CD4-positive, alpha-beta memory T cell (primary cell): ENCODE measurements around the gene PRSS38. TPM values are rescaled to one million over a fixed set of nuclear protein-coding genes. Genes with fewer than 3 reads are reported as not detected.
A peak's percentile ranks its signal among the peaks of the same experiment; 100 is the strongest.

ENCODE experiments used
- CTCF ChIA-PET: fragments of 350-600 bp; sonication (Branson Sonifier 250); formaldehyde crosslinking; loops from one replicate; lab custom pipeline; 2021; ENCODE audit warnings: inconsistent platforms; ENCODE audit not compliant: partially characterized antibody; lab: Charles Lee
- POLR2A ChIA-PET: fragments of 350-600 bp; sonication (Branson Sonifier 250); formaldehyde crosslinking; loops from one replicate; lab custom pipeline; 2021; ENCODE audit not compliant: partially characterized antibody; lab: Charles Lee
- DNase-seq, 5 donors: peaks; one replicate each; pipeline versions ENCODE4 v3.0.0 to v3.0.0-alpha.2; 2020 to 2022; ENCODE audit warnings: mixed read lengths in 1 of 5
- H3K27ac ChIP-seq: one replicate; pipeline ENCODE4 v1.7.0; 2013; ENCODE audit warnings: low read depth, low read length
- H3K27me3 ChIP-seq: 2 replicates; pipeline ENCODE4 v1.7.0; 2013; ENCODE audit warnings: mild to moderate bottlenecking, low read length, moderate library complexity; ENCODE audit not compliant: insufficient read depth
- H3K36me3 ChIP-seq: 2 replicates; pipeline ENCODE4 v1.7.0; 2013; ENCODE audit warnings: mild to moderate bottlenecking, low read length, moderate library complexity; ENCODE audit not compliant: insufficient read depth
- H3K4me1 ChIP-seq: 2 replicates; pipeline ENCODE4 v1.7.0; 2013; ENCODE audit warnings: mild to moderate bottlenecking, low read length, moderate library complexity; ENCODE audit not compliant: insufficient read depth
- H3K4me3 ChIP-seq, 2 donors: one replicate each; pipeline ENCODE4 v1.7.0; 2013; ENCODE audit warnings: low read length in 2 of 2, mild to moderate bottlenecking in 1 of 2
- H3K9me3 ChIP-seq, 2 donors: one replicate each; pipeline ENCODE4 v1.7.0; 2013; ENCODE audit warnings: low read length in 2 of 2, control low read depth in 1 of 2; ENCODE audit not compliant: control insufficient read depth in 1 of 2
- H3K27ac Mint-ChIP-seq, 7 donors: one replicate each; pipeline ENCODE4 v1.8.0; 2020 to 2021; ENCODE audit warnings: mixed read lengths in 7 of 7, mild to moderate bottlenecking in 6 of 7, inconsistent platforms in 3 of 7, moderate library complexity in 3 of 7
- H3K27me3 Mint-ChIP-seq, 2 donors: one replicate each; pipeline ENCODE4 v1.8.0; 2020 to 2021; ENCODE audit warnings: mixed read lengths in 2 of 2
- H3K36me3 Mint-ChIP-seq, 2 donors: one replicate each; pipeline ENCODE4 v1.8.0; 2020 to 2021; ENCODE audit warnings: mixed read lengths in 2 of 2, inconsistent platforms in 1 of 2, mild to moderate bottlenecking in 1 of 2
- H3K4me1 Mint-ChIP-seq, 4 donors: one replicate each; pipeline ENCODE4 v1.8.0; 2020 to 2021; ENCODE audit warnings: mixed read lengths in 4 of 4, mild to moderate bottlenecking in 1 of 4
- H3K4me3 Mint-ChIP-seq, 8 donors: one replicate each; pipeline ENCODE4 v1.8.0; 2020 to 2021; ENCODE audit warnings: mixed read lengths in 8 of 8, mild to moderate bottlenecking in 7 of 8, moderate library complexity in 6 of 8, inconsistent platforms in 3 of 8
- H3K9me3 Mint-ChIP-seq, 8 donors: one replicate each; pipeline ENCODE4 v1.8.0; 2020 to 2021; ENCODE audit warnings: mixed read lengths in 8 of 8, mild to moderate bottlenecking in 5 of 8, inconsistent platforms in 3 of 8, moderate library complexity in 1 of 8
- intact Hi-C: fragments of 100-400 bp; cut with micrococcal nuclease; formaldehyde crosslinking; loops from one replicate; pipeline ENCODE4 v1.15.1; 2023
- polyA plus RNA-seq, 2 donors: library from polyadenylated mRNA; unstranded; fragments of 300-500 nt; fragmentation: Illumina TruSeq; gene quantifications; one replicate each; pipeline ENCODE4 v1.2.3, GENCODE V29; 2021
- total RNA-seq, 2 experiments: library from RNA; stranded (reverse); gene quantifications; one replicate each; pipeline ENCODE4 v1.2.3, GENCODE V29; 2021

The PRSS38 gene
- total and polyA plus RNA-seq, 4 experiments from 2014 or later: not detected

DNA sequence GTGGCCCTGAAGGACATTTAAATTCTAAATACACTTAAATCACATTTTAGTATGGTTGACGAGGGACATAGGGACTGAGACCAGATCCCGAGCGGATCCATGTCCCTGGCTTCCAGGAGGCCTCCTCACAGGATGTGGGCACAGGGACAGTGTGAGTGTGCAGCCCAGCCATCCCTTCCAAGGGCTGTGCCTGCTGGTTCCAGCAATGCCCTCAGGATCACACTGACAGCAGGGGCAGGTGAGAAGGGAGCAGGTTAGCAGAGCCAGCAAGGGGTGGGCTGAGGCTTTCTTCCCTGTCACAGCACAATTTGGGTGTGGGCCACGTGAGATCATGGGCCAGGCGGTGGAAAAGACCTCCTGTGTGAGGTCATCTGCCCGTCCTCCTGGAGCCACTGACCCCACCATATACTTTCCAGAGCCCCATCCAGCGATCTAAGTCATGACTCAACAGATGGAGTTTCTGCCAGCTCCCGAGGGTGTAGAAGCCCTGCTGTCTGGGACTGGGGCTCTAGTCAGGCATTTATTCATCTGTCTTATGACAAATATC lies 37.0 kb upstream of the PRSS38 start:
- Mint-ChIP-seq H3K9me3 (no peaks in the 10 kb centered on the region), H3K27ac (no peak overlapping the region), H3K4me3 (no peak overlapping the region), H3K36me3 (peaks cover 7 to 29% of the 10 kb centered on the region in 2 donors), H3K4me1 (peaks cover 11 to 23% (median 16%) of the 10 kb centered on the region in 4 donors), H3K27me3 (no peaks in the 10 kb centered on the region)
- H3K9me3 ChIP-seq: no peaks in the 10 kb centered on the region
- H3K4me1 ChIP-seq: peaks cover 14% of the 10 kb centered on the region
- H3K27me3 ChIP-seq: no peaks in the 10 kb centered on the region
- no peak overlapping the region for H3K27ac ChIP-seq
- CTCF ChIA-PET: interaction anchor here (2.8 kb wide), 1 partner anchor 16 kb away, joined by 11 read pairs; no protein-coding TSS in a partner anchor
- no peaks in the 10 kb centered on the region for H3K36me3 ChIP-seq
- intact Hi-C loops: no loop called here
- no peak for DNase-seq
- H3K4me3 ChIP-seq: no peak overlapping the region
- POLR2A ChIA-PET: no interaction called here

DNA sequence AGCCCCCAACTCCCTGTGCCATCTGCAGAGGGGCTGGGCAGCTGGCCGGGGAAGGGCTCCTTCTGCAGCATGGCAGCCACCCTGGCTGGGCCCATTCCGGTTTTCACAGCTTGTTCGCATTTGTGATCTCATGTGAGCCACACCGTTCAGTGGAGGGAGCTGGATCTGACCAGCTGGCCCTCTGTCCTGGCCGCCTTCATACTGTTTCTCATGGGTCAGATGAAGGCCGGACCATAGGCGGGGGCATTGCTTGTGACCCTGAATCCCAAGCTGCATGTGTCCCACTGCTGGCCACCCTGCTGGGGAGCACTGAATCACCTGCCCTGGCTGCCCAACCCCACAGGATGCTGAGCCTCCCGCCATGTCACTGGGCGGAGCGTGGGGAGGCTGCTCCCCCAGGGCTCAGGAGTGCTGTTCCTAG lies 36.4 kb upstream of the PRSS38 start:
- Histone ChIP-seq H3K4me3 (no peak overlapping the region), H3K4me1 (peaks cover 9% of the 10 kb centered on the region), H3K9me3 (no peaks in the 10 kb centered on the region), H3K27ac (no peak overlapping the region), H3K36me3 (no peaks in the 10 kb centered on the region), H3K27me3 (no peaks in the 10 kb centered on the region)
- Mint-ChIP-seq H3K4me3 (no peak overlapping the region), H3K27ac (no peak overlapping the region), H3K36me3 (peaks cover 7 to 26% of the 10 kb centered on the region in 2 donors), H3K9me3 (no peaks in the 10 kb centered on the region), H3K27me3 (no peaks in the 10 kb centered on the region), H3K4me1 (peaks cover 6 to 18% (median 11%) of the 10 kb centered on the region in 4 donors)
- no peak for DNase-seq
- intact Hi-C loops: no loop called here
- POLR2A ChIA-PET: interaction anchor here (1.0 kb wide), 1 partner anchor 9 kb away, joined by 3 read pairs; no protein-coding TSS in a partner anchor
- CTCF ChIA-PET: interaction anchor here (2.8 kb wide), 1 partner anchor 17 kb away, joined by 11 read pairs; no protein-coding TSS in a partner anchor

DNA sequence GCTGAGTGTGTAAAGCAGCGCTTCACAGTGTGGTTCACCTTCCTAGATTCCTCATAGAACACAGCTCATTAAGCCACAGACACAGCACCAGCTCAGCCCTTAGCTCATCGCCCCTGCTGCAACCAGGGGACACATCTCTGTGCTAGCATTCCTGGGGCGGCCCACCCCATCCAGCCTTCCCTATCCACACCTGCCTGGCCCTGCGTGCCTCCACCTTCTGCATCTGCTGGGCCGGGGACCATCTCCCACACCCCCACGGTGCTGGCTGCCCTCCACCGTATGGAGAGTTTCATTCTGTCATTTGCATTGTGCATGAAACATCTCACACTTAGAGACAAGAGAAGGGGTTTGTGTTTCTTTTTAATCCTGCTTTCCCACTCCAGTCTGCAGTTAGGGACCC lies 35.8 kb upstream of the PRSS38 start:
- CTCF ChIA-PET: interaction anchor here (2.8 kb wide), 1 partner anchor 17 kb away, joined by 11 read pairs; no protein-coding TSS in a partner anchor
- POLR2A ChIA-PET: interaction anchor here (1.0 kb wide), 1 partner anchor 8 kb away, joined by 3 read pairs; no protein-coding TSS in a partner anchor
- no peaks in the 10 kb centered on the region for H3K27me3 Mint-ChIP-seq

DNA sequence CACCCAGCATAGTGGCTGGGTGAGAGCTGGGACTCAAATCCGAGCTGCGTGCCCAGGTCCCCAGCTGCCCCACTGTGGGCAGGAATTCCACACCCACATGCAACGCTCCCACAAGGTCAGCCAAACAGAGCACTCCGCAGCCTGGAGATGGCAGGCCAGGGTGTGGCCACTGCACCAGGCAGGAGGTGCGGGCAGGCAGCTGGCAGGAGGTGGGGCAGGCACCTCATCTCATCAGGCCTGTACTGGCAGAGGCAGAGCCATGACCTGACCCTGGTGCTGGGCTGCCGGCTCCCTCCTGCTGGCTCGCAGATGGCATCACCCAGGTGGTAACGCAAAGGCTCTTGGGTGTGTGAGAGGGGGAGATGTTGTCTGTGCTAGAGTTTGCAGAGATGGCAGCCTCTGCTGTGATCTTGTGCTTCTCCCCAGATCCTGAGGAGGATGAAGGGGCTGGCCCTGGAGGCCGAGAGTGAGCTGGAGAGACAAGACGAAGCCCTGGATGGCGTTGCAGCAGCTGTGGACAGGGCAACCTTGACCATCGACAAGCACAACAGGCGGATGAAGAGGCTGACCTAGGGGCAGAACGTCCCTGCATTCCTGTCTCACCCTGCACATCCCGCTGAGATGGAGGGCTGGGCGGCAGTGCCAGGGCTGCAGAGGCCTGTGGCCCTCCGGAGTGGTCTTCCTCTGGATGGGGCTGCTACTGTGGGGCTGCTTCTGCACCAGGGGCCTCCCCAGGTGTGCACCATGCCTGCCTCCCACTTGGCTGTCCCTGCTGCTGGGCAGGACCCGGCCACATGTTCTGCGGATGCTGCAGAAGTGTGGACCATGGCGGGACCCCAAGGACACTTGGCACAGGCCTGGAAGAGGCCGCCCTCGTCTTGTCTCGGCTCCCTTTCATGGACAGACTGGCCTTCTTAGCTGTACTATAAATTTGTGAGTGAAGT lies 35.1 kb upstream of the PRSS38 start:
- Histone ChIP-seq H3K27me3 (no peaks in the 10 kb centered on the region), H3K36me3 (no peaks in the 10 kb centered on the region), H3K4me1 (no peaks in the 10 kb centered on the region), H3K4me3 (no peak overlapping the region), H3K9me3 (no peaks in the 10 kb centered on the region), H3K27ac (no peak overlapping the region)
- ChIA-PET CTCF (interaction anchor here (2.8 kb wide), 1 partner anchor 18 kb away, joined by 11 read pairs; no protein-coding TSS in a partner anchor), POLR2A (interaction anchor here (1.0 kb wide), 1 partner anchor 7 kb away, joined by 3 read pairs; no protein-coding TSS in a partner anchor)
- H3K27me3 Mint-ChIP-seq: no peaks in the 10 kb centered on the region
- no peak overlapping the region for H3K4me3 Mint-ChIP-seq
- peak overlapping the region in 1 of 7 donors; percentile 57 for H3K27ac Mint-ChIP-seq
- peaks cover 0 to 9% (median 4%) of the 10 kb centered on the region in 4 donors for H3K4me1 Mint-ChIP-seq
- H3K36me3 Mint-ChIP-seq: peaks cover 7 to 17% of the 10 kb centered on the region in 2 donors
- DNase-seq: no peak
- H3K9me3 Mint-ChIP-seq: no peaks in the 10 kb centered on the region
- intact Hi-C loops: no loop called here

More for the DNA sequence above, 35.8 kb upstream of the PRSS38 start:
- DNase-seq: no peak
- Histone ChIP-seq H3K4me1 (peaks cover 2% of the 10 kb centered on the region), H3K4me3 (no peak overlapping the region), H3K27ac (no peak overlapping the region), H3K27me3 (no peaks in the 10 kb centered on the region), H3K36me3 (no peaks in the 10 kb centered on the region), H3K9me3 (no peaks in the 10 kb centered on the region)
- H3K27ac Mint-ChIP-seq: peak overlapping the region in 1 of 7 donors; percentile 57
- H3K4me3 Mint-ChIP-seq: no peak overlapping the region
- intact Hi-C loops: no loop called here
- peaks cover 0 to 11% (median 4%) of the 10 kb centered on the region in 4 donors for H3K4me1 Mint-ChIP-seq
- H3K36me3 Mint-ChIP-seq: peaks cover 7 to 20% of the 10 kb centered on the region in 2 donors
- no peaks in the 10 kb centered on the region for H3K9me3 Mint-ChIP-seq

DNA sequence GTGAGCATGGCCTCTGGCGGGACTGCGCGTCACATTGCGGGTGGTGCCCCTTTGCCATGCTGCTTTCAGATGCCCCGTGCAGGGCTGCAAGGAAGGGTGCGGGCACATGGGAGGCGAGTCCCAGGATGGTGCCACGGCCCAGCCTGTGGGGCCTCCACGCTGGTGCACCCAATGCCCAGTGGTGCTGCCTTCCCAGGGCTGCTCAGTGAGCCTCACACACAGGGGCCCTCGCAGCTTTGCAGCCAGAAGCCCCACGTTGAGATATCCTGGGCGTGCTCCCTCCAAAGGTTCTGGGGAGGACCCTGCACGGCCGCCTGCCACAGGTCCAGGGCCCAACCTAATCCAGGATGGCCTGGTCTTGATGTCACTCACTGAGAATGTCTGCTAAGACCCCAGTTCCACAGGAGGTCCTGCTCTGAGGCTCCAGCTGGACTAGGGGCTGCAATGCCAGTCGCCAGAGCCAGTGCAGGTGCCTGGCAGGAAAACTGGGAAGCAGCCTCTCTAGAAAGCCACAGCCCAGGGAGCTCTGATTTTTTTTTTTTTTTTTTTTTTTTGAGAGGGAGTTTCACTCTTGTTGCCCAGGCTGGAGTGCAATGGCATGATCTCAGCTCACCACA lies 34.1 kb upstream of the PRSS38 start:
- H3K27ac ChIP-seq: no peak overlapping the region
- Mint-ChIP-seq H3K9me3 (no peaks in the 10 kb centered on the region), H3K27ac (no peak overlapping the region), H3K27me3 (no peaks in the 10 kb centered on the region), H3K4me1 (peaks cover 5 to 11% (median 8%) of the 10 kb centered on the region in 4 donors), H3K36me3 (peaks cover 3 to 12% of the 10 kb centered on the region in 2 donors), H3K4me3 (no peak overlapping the region)
- H3K36me3 ChIP-seq: no peaks in the 10 kb centered on the region
- intact Hi-C loops: no loop called here
- peaks cover 4% of the 10 kb centered on the region for H3K4me1 ChIP-seq
- CTCF ChIA-PET: no interaction called here
- H3K27me3 ChIP-seq: no peaks in the 10 kb centered on the region
- no peaks in the 10 kb centered on the region for H3K9me3 ChIP-seq
- POLR2A ChIA-PET: no interaction called here
- DNase-seq: no peak
- H3K4me3 ChIP-seq: no peak overlapping the region

DNA sequence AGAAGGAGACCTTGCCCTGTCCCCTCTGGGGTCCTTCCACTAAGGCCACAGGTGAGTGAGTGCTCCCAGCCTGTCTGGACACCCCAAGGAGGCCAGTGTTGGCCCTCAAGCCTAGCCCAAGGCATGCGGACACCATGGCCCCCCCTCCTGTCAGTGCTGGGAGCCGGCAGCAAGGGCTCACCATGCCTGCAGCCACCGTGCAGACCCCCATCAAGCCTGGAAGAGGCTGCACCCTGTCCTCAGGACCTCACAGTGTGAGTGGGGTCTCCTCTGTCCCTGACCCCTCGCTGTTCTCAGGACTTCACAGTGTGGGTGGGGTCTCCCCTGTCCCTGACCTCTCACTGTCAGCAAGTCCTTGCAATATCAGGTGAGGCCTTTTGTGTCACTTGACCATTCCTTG lies 33.2 kb upstream of the PRSS38 start:
- no peaks in the 10 kb centered on the region for H3K36me3 ChIP-seq
- no peaks in the 10 kb centered on the region for H3K27me3 ChIP-seq
- CTCF ChIA-PET: no interaction called here
- POLR2A ChIA-PET: no interaction called here
- no peaks in the 10 kb centered on the region for H3K27me3 Mint-ChIP-seq
- H3K4me3 ChIP-seq: no peak overlapping the region
- intact Hi-C loops: no loop called here
- H3K4me1 Mint-ChIP-seq: peaks cover 8 to 18% (median 13%) of the 10 kb centered on the region in 4 donors
- H3K4me3 Mint-ChIP-seq: no peak overlapping the region
- peaks cover 12% of the 10 kb centered on the region for H3K4me1 ChIP-seq
- H3K27ac ChIP-seq: no peak overlapping the region
- peak overlapping the region in 1 of 7 donors; percentile 52 for H3K27ac Mint-ChIP-seq
- no peak for DNase-seq
- H3K9me3 ChIP-seq: no peaks in the 10 kb centered on the region
- H3K9me3 Mint-ChIP-seq: no peaks in the 10 kb centered on the region
- H3K36me3 Mint-ChIP-seq: peaks cover 3 to 10% of the 10 kb centered on the region in 2 donors
